Neural cell (in vitro differentiated cells): Measurements from ENCODE around the gene CAPNS1. TPM values are rescaled to one million over a fixed set of nuclear protein-coding genes. Genes with fewer than 3 reads are reported as not detected.

ENCODE experiments used
- H2AFZ ChIP-seq: fragments of 200-600, 300-800 bp; sonication (generic), shearing (Covaris generic); 2 replicates; pipeline ENCODE4 v1.6.0; 2014; ENCODE audit warnings: low read depth, mild to moderate bottlenecking, antibody characterized with exemption, low read length, moderate library complexity
- H3F3A ChIP-seq: fragments of 200-600 bp; shearing (Covaris generic); 2 replicates; pipeline ENCODE4 v1.6.1; 2016; ENCODE audit warnings: mild to moderate bottlenecking, moderate library complexity, mixed read lengths, antibody characterized with exemption, low read length; ENCODE audit not compliant: insufficient read depth, poor library complexity, severe bottlenecking
- H3K27ac ChIP-seq: fragments of 200-600, 300-800 bp; sonication (generic), shearing (Covaris generic); 2 replicates; pipeline ENCODE4 v1.5.1; 2014; ENCODE audit warnings: mild to moderate bottlenecking, low read length, moderate library complexity
- H3K27me3 ChIP-seq: fragments of 300-800, 200-600 bp; sonication (generic), shearing (Covaris generic); 2 replicates; pipeline ENCODE4 v1.6.0; 2014; ENCODE audit warnings: mild to moderate bottlenecking, low read depth, low read length, moderate library complexity; ENCODE audit not compliant: insufficient read depth
- H3K36me3 ChIP-seq: fragments of 300-800, 200-600 bp; sonication (generic), shearing (Covaris generic); 2 replicates; pipeline ENCODE4 v1.5.1; 2014; ENCODE audit warnings: mild to moderate bottlenecking, antibody characterized with exemption, low read length, moderate library complexity; ENCODE audit not compliant: insufficient read depth
- H3K4me2 ChIP-seq: fragments of 300-800, 200-600 bp; sonication (generic), shearing (Covaris generic); 2 replicates; pipeline ENCODE4 v1.6.0; 2014; ENCODE audit warnings: mild to moderate bottlenecking, low read length
- H3K4me3 ChIP-seq: fragments of 300-800, 200-600 bp; sonication (generic), shearing (Covaris generic); 2 replicates; pipeline ENCODE4 v1.5.1; 2014; ENCODE audit warnings: mild to moderate bottlenecking, low read length, moderate library complexity
- H3K79me2 ChIP-seq: fragments of 200-600 bp; shearing (Covaris generic); replicated peaks from 2 replicates; pipeline ENCODE4 v1.6.0; 2014; ENCODE audit warnings: mild to moderate bottlenecking, low read length, moderate library complexity; ENCODE audit not compliant: insufficient read depth
- H3K9ac ChIP-seq: fragments of 300-800, 200-600 bp; sonication (generic), shearing (Covaris generic); 2 replicates; pipeline ENCODE4 v1.6.1; 2016; ENCODE audit warnings: mild to moderate bottlenecking, low read length, mixed read lengths
- H3K9me2 ChIP-seq: fragments of 200-600 bp; shearing (Covaris generic); 2 replicates; pipeline ENCODE4 v1.6.1; 2016; ENCODE audit warnings: mild to moderate bottlenecking, low read length, mixed read lengths; ENCODE audit not compliant: insufficient read depth
- H3K9me3 ChIP-seq: fragments of 200-600, 300-800 bp; sonication (generic), shearing (Covaris generic); 2 replicates; pipeline ENCODE4 v1.6.1; 2016; ENCODE audit warnings: mild to moderate bottlenecking, mixed run types, low read length, moderate library complexity, mixed read lengths
- H4K20me1 ChIP-seq: fragments of 200-600 bp; shearing (Covaris generic); 2 replicates; pipeline ENCODE4 v1.6.1; 2016; ENCODE audit warnings: mild to moderate bottlenecking, mixed run types; ENCODE audit not compliant: insufficient read depth
- CTCF ChIP-seq: fragments of 450-650 bp; IDR thresholded peaks from 2 replicates; pipeline ENCODE4 v1.5.1; 2014; ENCODE audit warnings: antibody characterized with exemption, mild to moderate bottlenecking, moderate library complexity; ENCODE audit not compliant: poor library complexity, severe bottlenecking
- EP300 ChIP-seq: fragments of 450-650 bp; conservative IDR thresholded peaks from 2 replicates; pipeline ENCODE4 v1.6.1; 2014; ENCODE audit warnings: antibody characterized with exemption, mild to moderate bottlenecking, moderate library complexity; ENCODE audit not compliant: poor library complexity, severe bottlenecking
- EZH2 ChIP-seq: fragments of 200-600, 300-800 bp; shearing (Covaris generic), sonication (generic); IDR thresholded peaks from 2 replicates; pipeline ENCODE4 v1.6.1; 2014; ENCODE audit warnings: antibody characterized with exemption, low read length, borderline replicate concordance, mild to moderate bottlenecking; ENCODE audit not compliant: insufficient read depth, poor library complexity, severe bottlenecking
- MXI1 ChIP-seq: fragments of 450-650 bp; conservative IDR thresholded peaks from 2 replicates; pipeline ENCODE4 v1.6.1; 2014; ENCODE audit warnings: antibody characterized with exemption, mild to moderate bottlenecking; ENCODE audit not compliant: poor library complexity, severe bottlenecking
- POLR2AphosphoS5 ChIP-seq: IDR thresholded peaks from 2 replicates; pipeline ENCODE4 v1.6.1; 2012
- RAD21 ChIP-seq: fragments of 450-650 bp; conservative IDR thresholded peaks from 2 replicates; pipeline ENCODE4 v1.6.1; 2014; ENCODE audit warnings: antibody characterized with exemption, mild to moderate bottlenecking, moderate library complexity
- REST ChIP-seq: IDR thresholded peaks from 2 replicates; pipeline ENCODE4 v1.6.1; 2012; ENCODE audit warnings: borderline replicate concordance
- TAF1 ChIP-seq: IDR thresholded peaks from 2 replicates; pipeline ENCODE4 v1.6.1; 2012; ENCODE audit warnings: low read depth
- polyA plus RNA-seq: library from polyadenylated mRNA; depleted of rRNA; stranded (reverse); fragments of >200 nt; gene quantifications from 2 replicates; pipeline ENCODE4 v1.2.3, GENCODE V29; 2014

Gene CAPNS1
- polyA plus RNA-seq, 1 donor from 2014 or later = 67.3 TPM

- H3K79me2 ChIP-seq = peaks cover 18% of the 10 kb centered on the region
- no peaks in the 10 kb centered on the region for H3K36me3 ChIP-seq
- peak within 1 kb of the TSS; percentile 97 for H3K4me3 ChIP-seq
These were observed 24.2 kb upstream of the CAPNS1 start, which contains the start of gene TBCB for GRCh38 chr19:36115453-36116343. TBCB (plus strand) TSS chr19:36115468; CDS start chr19:36115561, 93 bp downstream.

GRCh38 chr19:36116344-36116637 lies 23.6 kb upstream of the CAPNS1 start:
- Histone ChIP-seq H3K9ac (peak overlapping the region; percentile 83), H3K27me3 (no peaks in the 10 kb centered on the region), H3K36me3 (no peaks in the 10 kb centered on the region), H3K9me3 (no peaks in the 10 kb centered on the region), H3F3A (no peaks in the 10 kb centered on the region), H2AFZ (no peak overlapping the region), H3K79me2 (peaks cover 18% of the 10 kb centered on the region), H3K4me3 (peak overlapping the region; percentile 97), H3K9me2 (no peaks in the 10 kb centered on the region), H3K4me2 (peak overlapping the region; percentile 76), H3K27ac (peak overlapping the region; percentile 82), H4K20me1 (no peaks in the 10 kb centered on the region)
- TF ChIP-seq REST (no peak), CTCF (no peak), RAD21 (no peak), EZH2 (no peak), EP300 (no peak), POLR2AphosphoS5 (no peak)

More at GRCh38 chr19:36115453-36116343, 24.2 kb upstream of the CAPNS1 start, which contains the start of gene TBCB:
- peak within 1 kb of the TSS; percentile 83 for H3K9ac ChIP-seq
- peak within 1 kb of the TSS; percentile 76 for H3K4me2 ChIP-seq
- H2AFZ ChIP-seq = peak within 1 kb of the TSS; percentile 40
- peak within 1 kb of the TSS; percentile 82 for H3K27ac ChIP-seq
- no peaks in the 10 kb centered on the region for H3K27me3 ChIP-seq
- no peaks in the 10 kb centered on the region for H4K20me1 ChIP-seq
- H3K9me2 ChIP-seq = no peaks in the 10 kb centered on the region
- TF ChIP-seq EZH2 = no peak
- no peak for TF ChIP-seq CTCF
- peak; percentile 94 for TF ChIP-seq TAF1
- no peak for TF ChIP-seq EP300
- TF ChIP-seq MXI1 = no peak
- no peak for TF ChIP-seq RAD21
- peak; percentile 93 for TF ChIP-seq POLR2AphosphoS5
- no peaks in the 10 kb centered on the region for H3F3A ChIP-seq
- no peaks in the 10 kb centered on the region for H3K9me3 ChIP-seq
